C4-2B (cell line): ENCODE results near the gene ZNF160.

ENCODE experiments used
- ZFX ChIP-seq: fragments of 450-650 bp; IDR thresholded peaks from 2 replicates; pipeline ENCODE4 v1.6.1; 2017
- TF ChIP-seq, protein P1 (sequence below): fragments of 450-650 bp; conservative IDR thresholded peaks from 2 replicates; pipeline ENCODE4 v1.5.1; 2017; ENCODE audit warnings: mild to moderate bottlenecking

DNA sequence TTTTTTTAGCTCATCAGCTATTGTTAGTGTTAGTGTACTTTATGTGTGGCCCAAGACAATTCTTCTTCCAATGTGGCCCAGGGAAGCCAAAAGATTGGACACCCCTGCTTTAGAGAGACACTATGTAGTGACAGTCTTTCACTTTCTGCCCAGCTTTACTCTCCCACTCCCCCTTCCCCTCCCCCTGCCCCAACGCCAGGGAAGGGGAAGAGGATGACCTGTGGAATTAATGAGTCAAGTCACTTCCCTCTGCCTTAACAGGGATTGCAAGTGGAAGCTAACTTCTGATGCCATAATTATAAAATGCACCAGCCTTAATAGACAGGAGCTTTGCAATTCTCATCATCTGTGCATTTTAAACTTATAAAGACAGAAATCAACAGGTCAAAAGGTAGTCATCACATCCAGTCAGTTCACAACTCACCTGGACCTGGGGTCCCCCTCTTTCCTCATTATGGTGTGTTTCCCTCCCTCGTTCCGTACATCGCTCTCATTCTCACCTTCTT lies 27.9 kb upstream of the ZNF160 start:
- TF ChIP-seq, protein P1, sequence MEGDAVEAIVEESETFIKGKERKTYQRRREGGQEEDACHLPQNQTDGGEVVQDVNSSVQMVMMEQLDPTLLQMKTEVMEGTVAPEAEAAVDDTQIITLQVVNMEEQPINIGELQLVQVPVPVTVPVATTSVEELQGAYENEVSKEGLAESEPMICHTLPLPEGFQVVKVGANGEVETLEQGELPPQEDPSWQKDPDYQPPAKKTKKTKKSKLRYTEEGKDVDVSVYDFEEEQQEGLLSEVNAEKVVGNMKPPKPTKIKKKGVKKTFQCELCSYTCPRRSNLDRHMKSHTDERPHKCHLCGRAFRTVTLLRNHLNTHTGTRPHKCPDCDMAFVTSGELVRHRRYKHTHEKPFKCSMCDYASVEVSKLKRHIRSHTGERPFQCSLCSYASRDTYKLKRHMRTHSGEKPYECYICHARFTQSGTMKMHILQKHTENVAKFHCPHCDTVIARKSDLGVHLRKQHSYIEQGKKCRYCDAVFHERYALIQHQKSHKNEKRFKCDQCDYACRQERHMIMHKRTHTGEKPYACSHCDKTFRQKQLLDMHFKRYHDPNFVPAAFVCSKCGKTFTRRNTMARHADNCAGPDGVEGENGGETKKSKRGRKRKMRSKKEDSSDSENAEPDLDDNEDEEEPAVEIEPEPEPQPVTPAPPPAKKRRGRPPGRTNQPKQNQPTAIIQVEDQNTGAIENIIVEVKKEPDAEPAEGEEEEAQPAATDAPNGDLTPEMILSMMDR, result no peak
- no peak for TF ChIP-seq ZFX
